Breast epithelium (tissue), 3 donors: ENCODE measurements around the gene REEP1.

Experiments
- POLR2A ChIP-seq: fragments of 450-650 bp; IDR thresholded peaks from one replicate; pipeline ENCODE4 v1.6.1; 2016; ENCODE audit warnings: antibody characterized with exemption, mild to moderate bottlenecking, moderate library complexity
- POLR2AphosphoS5 ChIP-seq, 3 donors: sonication (generic); formaldehyde crosslinking; IDR thresholded peaks; one replicate each; pipeline ENCODE4 v1.6.1; 2017; ENCODE audit warnings: antibody characterized with exemption in 3 of 3
- TF ChIP-seq, protein P1 (sequence below), 3 donors: fragments of 450-650 bp; IDR thresholded peaks; one replicate each; pipeline ENCODE4 v1.5.1; 2016 to 2017; ENCODE audit warnings: antibody characterized with exemption in 3 of 3, mild to moderate bottlenecking in 3 of 3, moderate library complexity in 3 of 3

DNA sequence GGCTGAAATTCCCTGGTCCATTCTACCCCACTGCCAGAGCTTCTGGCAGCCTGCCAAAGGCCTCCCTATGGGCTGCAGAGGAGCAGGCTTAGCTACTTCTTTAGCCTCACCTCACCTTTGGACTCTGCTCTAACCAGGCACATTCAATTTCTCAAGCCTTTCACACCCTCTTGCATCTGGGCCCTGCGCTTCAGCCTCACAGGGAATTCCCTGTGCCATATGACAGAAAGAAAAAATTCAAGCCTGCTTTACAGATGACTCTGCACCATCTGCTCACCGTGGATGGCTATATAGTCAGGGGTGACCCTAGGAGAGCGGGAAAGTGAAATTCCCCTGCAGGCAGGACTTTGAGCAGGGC, 62.5 kb downstream of the REEP1 start:
- TF ChIP-seq, protein P1, sequence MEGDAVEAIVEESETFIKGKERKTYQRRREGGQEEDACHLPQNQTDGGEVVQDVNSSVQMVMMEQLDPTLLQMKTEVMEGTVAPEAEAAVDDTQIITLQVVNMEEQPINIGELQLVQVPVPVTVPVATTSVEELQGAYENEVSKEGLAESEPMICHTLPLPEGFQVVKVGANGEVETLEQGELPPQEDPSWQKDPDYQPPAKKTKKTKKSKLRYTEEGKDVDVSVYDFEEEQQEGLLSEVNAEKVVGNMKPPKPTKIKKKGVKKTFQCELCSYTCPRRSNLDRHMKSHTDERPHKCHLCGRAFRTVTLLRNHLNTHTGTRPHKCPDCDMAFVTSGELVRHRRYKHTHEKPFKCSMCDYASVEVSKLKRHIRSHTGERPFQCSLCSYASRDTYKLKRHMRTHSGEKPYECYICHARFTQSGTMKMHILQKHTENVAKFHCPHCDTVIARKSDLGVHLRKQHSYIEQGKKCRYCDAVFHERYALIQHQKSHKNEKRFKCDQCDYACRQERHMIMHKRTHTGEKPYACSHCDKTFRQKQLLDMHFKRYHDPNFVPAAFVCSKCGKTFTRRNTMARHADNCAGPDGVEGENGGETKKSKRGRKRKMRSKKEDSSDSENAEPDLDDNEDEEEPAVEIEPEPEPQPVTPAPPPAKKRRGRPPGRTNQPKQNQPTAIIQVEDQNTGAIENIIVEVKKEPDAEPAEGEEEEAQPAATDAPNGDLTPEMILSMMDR (IDR thresholded peaks at IDR 0.05) = no peak
- TF ChIP-seq POLR2A (no peak), POLR2AphosphoS5 (IDR thresholded peaks at IDR 0.05) (no peak)
